ENCODE measurements around the gene CCDC188. TPM values are rescaled to one million over a fixed set of nuclear protein-coding genes. Genes with fewer than 3 reads are reported as not detected.

CCDC188 gene
- total and polyA plus RNA-seq, 9 of the 15 experiments (the other 6 are each of a cell fraction or from before 2014, with no cell fraction given): not detected

- TF ChIP-seq, protein P1, sequence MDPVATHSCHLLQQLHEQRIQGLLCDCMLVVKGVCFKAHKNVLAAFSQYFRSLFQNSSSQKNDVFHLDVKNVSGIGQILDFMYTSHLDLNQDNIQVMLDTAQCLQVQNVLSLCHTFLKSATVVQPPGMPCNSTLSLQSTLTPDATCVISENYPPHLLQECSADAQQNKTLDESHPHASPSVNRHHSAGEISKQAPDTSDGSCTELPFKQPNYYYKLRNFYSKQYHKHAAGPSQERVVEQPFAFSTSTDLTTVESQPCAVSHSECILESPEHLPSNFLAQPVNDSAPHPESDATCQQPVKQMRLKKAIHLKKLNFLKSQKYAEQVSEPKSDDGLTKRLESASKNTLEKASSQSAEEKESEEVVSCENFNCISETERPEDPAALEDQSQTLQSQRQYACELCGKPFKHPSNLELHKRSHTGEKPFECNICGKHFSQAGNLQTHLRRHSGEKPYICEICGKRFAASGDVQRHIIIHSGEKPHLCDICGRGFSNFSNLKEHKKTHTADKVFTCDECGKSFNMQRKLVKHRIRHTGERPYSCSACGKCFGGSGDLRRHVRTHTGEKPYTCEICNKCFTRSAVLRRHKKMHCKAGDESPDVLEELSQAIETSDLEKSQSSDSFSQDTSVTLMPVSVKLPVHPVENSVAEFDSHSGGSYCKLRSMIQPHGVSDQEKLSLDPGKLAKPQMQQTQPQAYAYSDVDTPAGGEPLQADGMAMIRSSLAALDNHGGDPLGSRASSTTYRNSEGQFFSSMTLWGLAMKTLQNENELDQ (CRISPR knock-in tag; IDR thresholded peaks at IDR 0.05; ENCODE audit: borderline replicate concordance): 0 out of 2 replicates have a peak, but pooled peaks have one; percentile 90
- TF ChIP-seq MIER1 (IDR thresholded peaks at IDR 0.05; ENCODE audit: low read depth) (no peak), EP400 (IDR thresholded peaks at IDR 0.05) (no peak), HDAC2 (IDR thresholded peaks at IDR 0.05) (no peak), ATF4 (CRISPR knock-in tag; IDR thresholded peaks at IDR 0.05) (peak; percentile 49; the same call in 1 of the 2 replicates), ATF3 (IDR thresholded peaks at IDR 0.05) (no peak), ATF3 (CRISPR knock-in tag; conservative IDR thresholded peaks at IDR 0.05) (peak; percentile 74), NCOR1 (IDR thresholded peaks at IDR 0.05) (no peak), THRA (IDR thresholded peaks at IDR 0.05) (no peak), TRIM25 (IDR thresholded peaks at IDR 0.05; ENCODE audit: borderline replicate concordance) (no peak), POLR2H (tag; IDR thresholded peaks at IDR 0.05; ENCODE audit: low read depth) (no peak), EWSR1 (IDR thresholded peaks at IDR 0.05; ENCODE audit: borderline replicate concordance, low read depth, partially characterized antibody) (no peak), NUFIP1 (IDR thresholded peaks at IDR 0.05; ENCODE audit: partially characterized antibody) (no peak), ZNF551 (CRISPR knock-in tag; IDR thresholded peaks at IDR 0.05) (no peak)
- TF ChIP-seq, protein P2, sequence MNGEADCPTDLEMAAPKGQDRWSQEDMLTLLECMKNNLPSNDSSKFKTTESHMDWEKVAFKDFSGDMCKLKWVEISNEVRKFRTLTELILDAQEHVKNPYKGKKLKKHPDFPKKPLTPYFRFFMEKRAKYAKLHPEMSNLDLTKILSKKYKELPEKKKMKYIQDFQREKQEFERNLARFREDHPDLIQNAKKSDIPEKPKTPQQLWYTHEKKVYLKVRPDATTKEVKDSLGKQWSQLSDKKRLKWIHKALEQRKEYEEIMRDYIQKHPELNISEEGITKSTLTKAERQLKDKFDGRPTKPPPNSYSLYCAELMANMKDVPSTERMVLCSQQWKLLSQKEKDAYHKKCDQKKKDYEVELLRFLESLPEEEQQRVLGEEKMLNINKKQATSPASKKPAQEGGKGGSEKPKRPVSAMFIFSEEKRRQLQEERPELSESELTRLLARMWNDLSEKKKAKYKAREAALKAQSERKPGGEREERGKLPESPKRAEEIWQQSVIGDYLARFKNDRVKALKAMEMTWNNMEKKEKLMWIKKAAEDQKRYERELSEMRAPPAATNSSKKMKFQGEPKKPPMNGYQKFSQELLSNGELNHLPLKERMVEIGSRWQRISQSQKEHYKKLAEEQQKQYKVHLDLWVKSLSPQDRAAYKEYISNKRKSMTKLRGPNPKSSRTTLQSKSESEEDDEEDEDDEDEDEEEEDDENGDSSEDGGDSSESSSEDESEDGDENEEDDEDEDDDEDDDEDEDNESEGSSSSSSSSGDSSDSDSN (IDR thresholded peaks at IDR 0.05; ENCODE audit: borderline replicate concordance in 1 of 2, low read depth in 2 of 2, low read length in 2 of 2): 0 out of 4 replicates have a peak, but pooled peaks of 1 of the 2 experiments have one; percentile 24
These were observed 6.0 kb upstream of the CCDC188 start (continued) for GRCh38 chr22:20156611-20157429.
